H1 (cell line): ENCODE data around the gene ARHGDIB. TPM values are rescaled to one million over a fixed set of nuclear protein-coding genes. Genes with fewer than 3 reads are reported as not detected.

Experiments
- CHD7 ChIP-seq: fragments of 300-600 bp; sonication (generic); IDR thresholded peaks from 2 replicates; pipeline ENCODE4 v1.7.1; 2012; ENCODE audit warnings: low read length, moderate library complexity, mild to moderate bottlenecking, inconsistent platforms; ENCODE audit not compliant: insufficient replicate concordance
- GABPA ChIP-seq: IDR thresholded peaks from 2 replicates; pipeline ENCODE4 v1.6.1; 2011; ENCODE audit warnings: mild to moderate bottlenecking, low read length, moderate library complexity, borderline replicate concordance; ENCODE audit not compliant: insufficient read depth
- GTF2F1 ChIP-seq: IDR thresholded peaks from 2 replicates; pipeline ENCODE4 v1.6.1; 2012; ENCODE audit warnings: low read depth, low read length, improper control_type of control experiment, borderline replicate concordance
- KDM4A ChIP-seq: IDR thresholded peaks from one replicate; pipeline ENCODE4 v1.7.1; 2012; ENCODE audit warnings: low read depth, mild to moderate bottlenecking, moderate library complexity, low read length, inconsistent platforms; ENCODE audit not compliant: severe bottlenecking
- MAX ChIP-seq: IDR thresholded peaks from 2 replicates; pipeline ENCODE4 v1.6.1; 2012; ENCODE audit warnings: inconsistent platforms
- RFX5 ChIP-seq: IDR thresholded peaks from 2 replicates; pipeline ENCODE4 v1.6.1; 2011; ENCODE audit warnings: low read depth, low read length, improper control_type of control experiment, borderline replicate concordance
- SAP30 ChIP-seq: fragments of 300-600 bp; sonication (generic); IDR thresholded peaks from 2 replicates; pipeline ENCODE4 v1.7.1; 2012; ENCODE audit warnings: low read length, moderate library complexity, mild to moderate bottlenecking, inconsistent platforms; ENCODE audit not compliant: insufficient read depth, insufficient replicate concordance
- SIRT6 ChIP-seq: IDR thresholded peaks from one replicate; pipeline ENCODE4 v1.7.1; 2012; ENCODE audit warnings: low read length, inconsistent platforms
- SRF ChIP-seq: IDR thresholded peaks from 2 replicates; pipeline ENCODE4 v1.6.1; 2011; ENCODE audit warnings: mild to moderate bottlenecking, low read depth, low read length, moderate library complexity
- TBP ChIP-seq: IDR thresholded peaks from 2 replicates; pipeline ENCODE4 v1.6.1; 2011; ENCODE audit warnings: low read depth, low read length, improper control_type of control experiment
- polyA plus RNA-seq, 7 experiments: library from polyadenylated mRNA; depleted of rRNA in 3 of 7; stranded (reverse) in 5 of 7; unstranded in 2 of 7; fragments of >200 nt in 5 of 7; fragments of 200-250 nt in 2 of 7; gene quantifications; 1 replicate in 5 of 7; 2 replicates in 1 of 7; 4 replicates in 1 of 7; pipeline versions ENCODE4 v1.2.1 to v1.2.3, GENCODE V29; 2011 to 2013; ENCODE audit warnings: missing spikeins in 2 of 7, mixed read lengths in 2 of 7
- total RNA-seq: library from RNA; stranded (reverse); fragmentation: NEBNext Ultra II Directional; extraction: Animal tissue kit (Norgen Biotek cat#: 25700); gene quantifications from 2 replicates; pipeline ENCODE4 v1.2.1, GENCODE V29; 2021

The ARHGDIB gene
- total and polyA plus RNA-seq, 2 of the 8 experiments (the other 6 are each of a cell fraction or from before 2014, with no cell fraction given): 0.82 to 1.3 TPM

- no peak for TF ChIP-seq CHD7
- TF ChIP-seq KDM4A: no peak
- TF ChIP-seq SIRT6: no peak
- TF ChIP-seq MAX: no peak
- no peak for TF ChIP-seq GABPA
- no peak for TF ChIP-seq SAP30
- no peak for TF ChIP-seq GTF2F1
- no peak for TF ChIP-seq TBP
- TF ChIP-seq RFX5: no peak
- no peak for TF ChIP-seq SRF
Measured at GRCh38 chr12:14958361-14959125, 2.9 kb downstream of the ARHGDIB start (continued).
